Suprapubic skin (tissue), 4 donors: ENCODE measurements around the gene CADM1.

Source experiments
- EP300 ChIP-seq: sonication (generic); formaldehyde crosslinking; IDR thresholded peaks from one replicate; pipeline ENCODE4 v1.6.1; 2017; ENCODE audit warnings: antibody characterized with exemption
- POLR2A ChIP-seq, 2 donors: fragments of 450-650 bp; IDR thresholded peaks; one replicate each; pipeline ENCODE4 v1.6.1; 2017; ENCODE audit warnings: antibody characterized with exemption in 2 of 2, mild to moderate bottlenecking in 2 of 2, moderate library complexity in 2 of 2
- POLR2AphosphoS5 ChIP-seq, 3 donors: sonication (generic); formaldehyde crosslinking; IDR thresholded peaks; one replicate each; pipeline ENCODE4 v1.6.1; 2017; ENCODE audit warnings: antibody characterized with exemption in 3 of 3
- TF ChIP-seq, protein P1 (sequence below), 2 donors: fragments of 200-600 bp in 1 of 2; fragments of 450-650 bp in 1 of 2; sonication (generic) in 1 of 2; IDR thresholded peaks; one replicate each; pipeline ENCODE4 v1.5.1; 2016 to 2019; ENCODE audit warnings: antibody characterized with exemption in 2 of 2, mild to moderate bottlenecking in 1 of 2, moderate library complexity in 1 of 2

DNA sequence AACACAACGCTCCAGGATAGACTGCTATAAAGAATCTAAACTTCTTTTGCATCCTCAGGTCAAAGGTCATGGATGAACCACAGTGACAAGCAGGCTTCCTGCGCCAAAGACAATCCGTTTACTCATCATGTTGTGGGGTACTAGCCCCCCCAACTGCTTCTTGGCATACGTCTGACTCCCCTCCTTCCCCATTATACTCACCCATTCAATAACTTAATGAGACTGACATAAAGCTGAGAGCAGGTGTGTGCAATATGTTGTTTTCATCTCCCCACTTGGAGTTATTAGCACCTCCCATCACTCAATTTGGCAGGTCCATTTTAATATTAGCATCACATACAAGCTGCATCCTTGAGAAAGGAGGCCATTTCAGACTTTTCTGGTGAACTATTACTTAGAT is 157.1 kb downstream of the CADM1 start:
- TF ChIP-seq, protein P1, sequence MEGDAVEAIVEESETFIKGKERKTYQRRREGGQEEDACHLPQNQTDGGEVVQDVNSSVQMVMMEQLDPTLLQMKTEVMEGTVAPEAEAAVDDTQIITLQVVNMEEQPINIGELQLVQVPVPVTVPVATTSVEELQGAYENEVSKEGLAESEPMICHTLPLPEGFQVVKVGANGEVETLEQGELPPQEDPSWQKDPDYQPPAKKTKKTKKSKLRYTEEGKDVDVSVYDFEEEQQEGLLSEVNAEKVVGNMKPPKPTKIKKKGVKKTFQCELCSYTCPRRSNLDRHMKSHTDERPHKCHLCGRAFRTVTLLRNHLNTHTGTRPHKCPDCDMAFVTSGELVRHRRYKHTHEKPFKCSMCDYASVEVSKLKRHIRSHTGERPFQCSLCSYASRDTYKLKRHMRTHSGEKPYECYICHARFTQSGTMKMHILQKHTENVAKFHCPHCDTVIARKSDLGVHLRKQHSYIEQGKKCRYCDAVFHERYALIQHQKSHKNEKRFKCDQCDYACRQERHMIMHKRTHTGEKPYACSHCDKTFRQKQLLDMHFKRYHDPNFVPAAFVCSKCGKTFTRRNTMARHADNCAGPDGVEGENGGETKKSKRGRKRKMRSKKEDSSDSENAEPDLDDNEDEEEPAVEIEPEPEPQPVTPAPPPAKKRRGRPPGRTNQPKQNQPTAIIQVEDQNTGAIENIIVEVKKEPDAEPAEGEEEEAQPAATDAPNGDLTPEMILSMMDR (IDR thresholded peaks at IDR 0.05) = no peak
- no peak for TF ChIP-seq EP300
- no peak for TF ChIP-seq POLR2AphosphoS5 (IDR thresholded peaks at IDR 0.05)
- no peak for TF ChIP-seq POLR2A (IDR thresholded peaks at IDR 0.05)
